GM12878 (cell line): ENCODE measurements around the gene HAND1. TPM values are rescaled to one million over a fixed set of nuclear protein-coding genes. Genes with fewer than 3 reads are reported as not detected.
A peak's percentile ranks its signal among the peaks of the same experiment; 100 is the strongest.

Experiments used
- ATF2 ChIP-seq: IDR thresholded peaks from 2 replicates; pipeline ENCODE4 v1.6.1; 2012; ENCODE audit warnings: low read length, inconsistent platforms
- ATF3 ChIP-seq: IDR thresholded peaks from 2 replicates; pipeline ENCODE4 v1.6.1; 2011; ENCODE audit warnings: low read depth, mild to moderate bottlenecking, low read length, moderate library complexity, borderline replicate concordance; ENCODE audit errors: extremely low read depth
- BACH1 ChIP-seq: fragments of 450-650 bp; IDR thresholded peaks from 2 replicates; pipeline ENCODE4 v1.6.1; 2017; ENCODE audit warnings: mild to moderate bottlenecking, borderline replicate concordance
- BCLAF1 ChIP-seq: fragments of 450-650 bp; IDR thresholded peaks from 2 replicates; pipeline ENCODE4 v1.6.1; 2017; ENCODE audit warnings: antibody characterized with exemption, mild to moderate bottlenecking, moderate library complexity
- BHLHE40 ChIP-seq, 2 experiments: fragments of 450-650 bp in 1 of 2; IDR thresholded peaks; 2 replicates each; pipeline ENCODE4 v1.6.1; 2011 to 2017; ENCODE audit warnings: low read depth in 2 of 2, borderline replicate concordance in 1 of 2, improper control_type of control experiment in 1 of 2, low read length in 1 of 2, mild to moderate bottlenecking in 1 of 2
- CEBPB ChIP-seq, 2 experiments: fragments of 150-350 bp in 1 of 2; IDR thresholded peaks; 2 replicates each; pipeline ENCODE4 v1.6.1; 2012 to 2014; ENCODE audit warnings: low read depth in 2 of 2, low read length in 2 of 2, borderline replicate concordance in 1 of 2, inconsistent platforms in 1 of 2
- CHD4 ChIP-seq: fragments of 200-600 bp; sonication (generic); IDR thresholded peaks from 2 replicates; pipeline ENCODE4 v1.6.1; 2016; ENCODE audit warnings: mild to moderate bottlenecking
- KDM1A ChIP-seq: fragments of 200-600 bp; sonication (generic); IDR thresholded peaks from 2 replicates; pipeline ENCODE4 v1.6.1; 2016; ENCODE audit warnings: borderline replicate concordance
- LARP7 ChIP-seq: fragments of 450-650 bp; IDR thresholded peaks from 2 replicates; pipeline ENCODE4 v1.6.1; 2017; ENCODE audit warnings: mild to moderate bottlenecking
- NFIC ChIP-seq: IDR thresholded peaks from 2 replicates; pipeline ENCODE4 v1.6.1; 2012; ENCODE audit warnings: low read depth, mild to moderate bottlenecking, inconsistent platforms, low read length, moderate library complexity
- NR2C1 ChIP-seq: fragments of 450-650 bp; IDR thresholded peaks from 2 replicates; pipeline ENCODE4 v1.6.1; 2017; ENCODE audit warnings: antibody characterized with exemption, mild to moderate bottlenecking, moderate library complexity
- NR2F1 ChIP-seq: fragments of 450-650 bp; conservative IDR thresholded peaks from 2 replicates; pipeline ENCODE4 v1.6.1; 2017; ENCODE audit warnings: mild to moderate bottlenecking
- REST ChIP-seq: IDR thresholded peaks from 2 replicates; pipeline ENCODE4 v1.6.1; 2012; ENCODE audit warnings: mild to moderate bottlenecking, low read depth, low read length
- RUNX3 ChIP-seq: IDR thresholded peaks from 2 replicates; pipeline ENCODE4 v1.6.1; 2012; ENCODE audit warnings: low read length, inconsistent platforms
- USF2 ChIP-seq: IDR thresholded peaks from 2 replicates; pipeline ENCODE4 v1.6.1; 2011; ENCODE audit warnings: low read depth, low read length, improper control_type of control experiment, borderline replicate concordance
- ZNF217 ChIP-seq: fragments of 450-650 bp; IDR thresholded peaks from 2 replicates; pipeline ENCODE4 v1.6.1; 2017; ENCODE audit warnings: antibody characterized with exemption, mild to moderate bottlenecking
- ZZZ3 ChIP-seq: IDR thresholded peaks from 2 replicates; pipeline ENCODE4 v1.6.1; 2011; ENCODE audit warnings: low read depth; ENCODE audit not compliant: control insufficient read depth, insufficient read length
- polyA plus RNA-seq, 11 experiments: library from polyadenylated mRNA; depleted of rRNA in 4 of 11; unstranded in 6 of 11; stranded (reverse) in 5 of 11; fragments of >200 nt; fragmentation: Nextera tagmentation in 4 of 11; fragmentation: Illumina TruSeq in 1 of 11; extraction: Ambion mirVana in 4 of 11; extraction: Trizol in 1 of 11; gene quantifications; 1 replicate in 1 of 11; 2 replicates in 10 of 11; pipeline versions ENCODE4 v1.2.1 to v1.2.3, GENCODE V29; 2011 to 2016; ENCODE audit warnings: inconsistent platforms in 2 of 11, missing spikeins in 2 of 11, low read depth in 1 of 11
- total RNA-seq, 4 experiments: library from RNA; depleted of rRNA in 3 of 4; stranded (reverse); fragments of >200 nt in 3 of 4; fragmentation: Illumina TruSeq in 1 of 4; extraction: Trizol in 1 of 4; gene quantifications; 2 replicates each; pipeline versions ENCODE4 v1.2.1 to v1.2.3, GENCODE V29; 2013 to 2021

The HAND1 gene
- total and polyA plus RNA-seq, 10 of the 15 experiments (the other 5 are each of a cell fraction or from before 2014, with no cell fraction given) = 0.06 to 0.41 (median 0.27) TPM; not detected in 4

GRCh38 chr5:154446195-154447088 is 31.6 kb downstream of the HAND1 start (continued):
- no peak for TF ChIP-seq ATF2
- TF ChIP-seq USF2 = no peak
- no peak for TF ChIP-seq RUNX3
- TF ChIP-seq NR2F1 = no peak; the same call in 1 of the 2 replicates
- no peak; the same call in 1 of the 2 replicates for TF ChIP-seq REST
- no peak for TF ChIP-seq ATF3
- no peak for TF ChIP-seq NR2C1
- no peak for TF ChIP-seq NFIC
- TF ChIP-seq ZNF217 = peak; percentile 67; the same call in 1 of the 2 replicates
- no peak for TF ChIP-seq BCLAF1
- no peak; the same call in 1 of the 2 replicates for TF ChIP-seq BACH1
- TF ChIP-seq LARP7 = peak; percentile 75
- TF ChIP-seq ZZZ3 = no peak
- TF ChIP-seq KDM1A = no peak
- TF ChIP-seq CEBPB (IDR thresholded peaks at IDR 0.05; ENCODE audit: borderline replicate concordance in 1 of 2, low read depth in 2 of 2, low read length in 2 of 2) = no peak
- TF ChIP-seq CHD4 = no peak
- 0 out of 4 replicates have a peak, but pooled peaks of 1 of the 2 experiments have one; percentile 1 for TF ChIP-seq BHLHE40 (IDR thresholded peaks at IDR 0.05; ENCODE audit: borderline replicate concordance in 1 of 2, low read depth in 2 of 2, low read length in 1 of 2)
